GM23338 (cell line): ENCODE results near the gene IL17REL. TPM values are rescaled to one million over a fixed set of nuclear protein-coding genes. Genes with fewer than 3 reads are reported as not detected.

Experiments used
- ATAC-seq: fragments of 200-7000 bp; cut with Tn5 transposase; 3 replicates; pipeline ENCODE4 v1.9.1; 2020
- DNase-seq: peaks from one replicate; pipeline ENCODE4 v3.0.0-alpha.2; 2015; ENCODE audit warnings: low spot score
- H2AFZ ChIP-seq: fragments of 200-600 bp; sonication (generic); 2 replicates; pipeline ENCODE4 v1.8.0; 2016; ENCODE audit warnings: antibody characterized with exemption, mild to moderate bottlenecking, moderate library complexity
- H3F3A ChIP-seq: fragments of 200-600 bp; sonication (generic); replicated peaks from 2 replicates; pipeline ENCODE4 v1.8.0; 2017; ENCODE audit warnings: antibody characterized with exemption, mixed run types, low read depth
- H3K27ac ChIP-seq: fragments of 200-600 bp; sonication (generic); 2 replicates; pipeline ENCODE4 v1.6.1; 2016; ENCODE audit warnings: low read depth
- H3K27me3 ChIP-seq: fragments of 200-600 bp; sonication (generic); 2 replicates; pipeline ENCODE4 v1.8.0; 2016; ENCODE audit warnings: mild to moderate bottlenecking, mixed run types, moderate library complexity; ENCODE audit not compliant: insufficient read depth
- H3K36me3 ChIP-seq: fragments of 200-600 bp; sonication (generic); 2 replicates; pipeline ENCODE4 v1.8.0; 2016; ENCODE audit warnings: mild to moderate bottlenecking; ENCODE audit not compliant: insufficient read depth
- H3K4me1 ChIP-seq: fragments of 200-600 bp; sonication (generic); 2 replicates; pipeline ENCODE4 v1.8.0; 2016; ENCODE audit warnings: mild to moderate bottlenecking, moderate library complexity; ENCODE audit not compliant: insufficient read depth
- H3K4me2 ChIP-seq: fragments of 200-600 bp; sonication (generic); 2 replicates; pipeline ENCODE4 v1.7.1; 2017; ENCODE audit warnings: mixed run types
- H3K4me3 ChIP-seq: fragments of 200-600 bp; sonication (generic); 2 replicates; pipeline ENCODE4 v1.6.1; 2016; ENCODE audit warnings: mixed run types
- H3K79me2 ChIP-seq: fragments of 200-600 bp; sonication (generic); replicated peaks from 2 replicates; pipeline ENCODE4 v1.8.0; 2017; ENCODE audit warnings: mild to moderate bottlenecking; ENCODE audit not compliant: insufficient read depth
- H3K9me2 ChIP-seq: fragments of 200-600 bp; sonication (generic); 2 replicates; pipeline ENCODE4 v1.8.0; 2017; ENCODE audit not compliant: insufficient read depth
- H4K20me1 ChIP-seq: fragments of 200-600 bp; sonication (generic); replicated peaks from 2 replicates; pipeline ENCODE4 v1.8.0; 2017; ENCODE audit warnings: mild to moderate bottlenecking; ENCODE audit not compliant: insufficient read depth
- H3K27ac Mint-ChIP-seq: 2 replicates; pipeline ENCODE4 v1.8.0; 2020; ENCODE audit warnings: inconsistent platforms, mild to moderate bottlenecking, moderate library complexity, mixed read lengths
- H3K27me3 Mint-ChIP-seq: 3 replicates; pipeline ENCODE4 v1.8.0; 2022; ENCODE audit warnings: low read depth, mild to moderate bottlenecking, moderate library complexity, mixed read lengths, inconsistent platforms; ENCODE audit not compliant: insufficient read depth, poor library complexity
- H3K36me3 Mint-ChIP-seq: 3 replicates; pipeline ENCODE4 v1.8.0; 2021; ENCODE audit warnings: low read depth, mild to moderate bottlenecking, inconsistent platforms, moderate library complexity, mixed read lengths
- H3K4me1 Mint-ChIP-seq: 3 replicates; pipeline ENCODE4 v1.8.0; 2020; ENCODE audit warnings: mild to moderate bottlenecking, inconsistent platforms, mixed read lengths
- H3K4me3 Mint-ChIP-seq: 3 replicates; pipeline ENCODE4 v1.8.0; 2021; ENCODE audit warnings: moderate library complexity, mild to moderate bottlenecking, inconsistent platforms, mixed read lengths
- H3K9me3 Mint-ChIP-seq: 3 replicates; pipeline ENCODE4 v1.8.0; 2020; ENCODE audit warnings: moderate library complexity, mild to moderate bottlenecking, inconsistent platforms, mixed read lengths
- CTCF ChIP-seq, 2 experiments: fragments of 200-600 bp in 1 of 2; sonication (generic) in 1 of 2; conservative IDR thresholded peaks; 2 replicates each; pipeline versions ENCODE4 v1.5.1 to v1.6.1; 2016 to 2017; ENCODE audit warnings: antibody characterized with exemption in 2 of 2, low read depth in 2 of 2, mild to moderate bottlenecking in 2 of 2, moderate library complexity in 1 of 2
- ETS1 ChIP-seq: IDR thresholded peaks from 2 replicates; pipeline ENCODE4 v1.6.1; 2016; ENCODE audit warnings: antibody characterized with exemption
- EZH2 ChIP-seq: fragments of 200-600 bp; sonication (generic); IDR thresholded peaks from one replicate; pipeline ENCODE4 v1.8.0; 2017; ENCODE audit warnings: antibody characterized with exemption, mild to moderate bottlenecking, low read depth; ENCODE audit not compliant: unreplicated experiment
- EZH2phosphoT487 ChIP-seq: fragments of 200-600 bp; sonication (generic); IDR thresholded peaks from one replicate; pipeline ENCODE4 v1.8.1; 2018; ENCODE audit warnings: antibody characterized with exemption; ENCODE audit not compliant: unreplicated experiment
- polyA plus RNA-seq: library from polyadenylated mRNA; unstranded; fragments of >200 nt; fragmentation: Nextera tagmentation; extraction: Ambion mirVana; gene quantifications from 2 replicates; pipeline ENCODE4 v1.2.1, GENCODE V29; 2016
- total RNA-seq: library from RNA; depleted of rRNA; stranded (reverse); fragments of >200 nt; shearing (Covaris generic); gene quantifications from 2 replicates; pipeline ENCODE4 v1.2.3, GENCODE V29; 2014

Gene IL17REL
- total and polyA plus RNA-seq, 2 experiments from 2014 or later: 0.31 TPM; not detected in 1

- ATAC-seq (peak; percentile 12; the same call in 2 of the 3 replicates), DNase-seq (no peak)
- H3K79me2 ChIP-seq: no peaks in the 10 kb centered on the region
- no peaks in the 10 kb centered on the region; the same call in 1 of the 2 replicates for H3K4me1 ChIP-seq
- no peak overlapping the region for H3K4me2 ChIP-seq
- no peaks in the 10 kb centered on the region for H3K9me2 ChIP-seq
- Mint-ChIP-seq H3K27me3 (peaks cover 11% of the 10 kb centered on the region), H3K9me3 (peaks cover 28% of the 10 kb centered on the region), H3K4me1 (peaks cover 9% of the 10 kb centered on the region), H3K36me3 (peaks cover 3% of the 10 kb centered on the region; the same call in 2 of the 3 replicates), H3K4me3 (no peak overlapping the region), H3K27ac (no peak overlapping the region)
- H3K4me3 ChIP-seq: no peak overlapping the region
- H3K27me3 ChIP-seq: no peaks in the 10 kb centered on the region
- no peaks in the 10 kb centered on the region for H3K36me3 ChIP-seq
- no peaks in the 10 kb centered on the region for H3F3A ChIP-seq
- no peak overlapping the region for H3K27ac ChIP-seq
- TF ChIP-seq ETS1: no peak
- TF ChIP-seq EZH2phosphoT487: no peak
- TF ChIP-seq CTCF (conservative IDR thresholded peaks at IDR 0.05; ENCODE audit: low read depth in 2 of 2): peak in 1 of 2 experiments; percentile 5; a peak in 1 of 4 replicates
- H2AFZ ChIP-seq: no peak overlapping the region
- no peaks in the 10 kb centered on the region for H4K20me1 ChIP-seq
These were observed 18.8 kb downstream of the IL17REL start for GRCh38 chr22:49993649-49994360.

GRCh38 chr22:49992921-49993648, 19.5 kb downstream of the IL17REL start:
- no peak overlapping the region for H3K27ac Mint-ChIP-seq
- no peaks in the 10 kb centered on the region for H3K27me3 ChIP-seq
- peaks cover 5% of the 10 kb centered on the region for H3K27me3 Mint-ChIP-seq
- H3K4me1 Mint-ChIP-seq: peaks cover 3% of the 10 kb centered on the region; the same call in 1 of the 3 replicates
- H3K36me3 Mint-ChIP-seq: peaks cover 3% of the 10 kb centered on the region; the same call in 2 of the 3 replicates
- TF ChIP-seq CTCF (conservative IDR thresholded peaks at IDR 0.05; ENCODE audit: low read depth in 2 of 2): peak; percentile 62 to 83
- no peak for TF ChIP-seq EZH2
- no peak overlapping the region for H3K4me3 Mint-ChIP-seq
- no peaks in the 10 kb centered on the region for H3K36me3 ChIP-seq
- DNase-seq (peak; percentile 78), ATAC-seq (peak; percentile 95)
- H3K4me1 ChIP-seq: no peaks in the 10 kb centered on the region; the same call in 1 of the 2 replicates
- peaks cover 29% of the 10 kb centered on the region for H3K9me3 Mint-ChIP-seq
- H3K27ac ChIP-seq: no peak overlapping the region
- H3K79me2 ChIP-seq: no peaks in the 10 kb centered on the region
- no peaks in the 10 kb centered on the region for H3F3A ChIP-seq
- no peaks in the 10 kb centered on the region for H4K20me1 ChIP-seq
- H3K4me3 ChIP-seq: no peak overlapping the region
- no peak overlapping the region for H2AFZ ChIP-seq
- H3K9me2 ChIP-seq: no peaks in the 10 kb centered on the region
- H3K4me2 ChIP-seq: peak overlapping the region; percentile 38; the same call in 1 of the 2 replicates
